Ishikawa (cell line): ENCODE measurements around the gene SURF6.

Source experiments
- CEBPB ChIP-seq: IDR thresholded peaks from 2 replicates; pipeline ENCODE4 v1.6.1; 2012
- CREB1 ChIP-seq: IDR thresholded peaks from 2 replicates; pipeline ENCODE4 v1.6.1; 2012; ENCODE audit warnings: low read depth
- EGR1 ChIP-seq: IDR thresholded peaks from 2 replicates; pipeline ENCODE4 v1.6.1; 2012
- EP300 ChIP-seq: IDR thresholded peaks from 2 replicates; pipeline ENCODE4 v1.6.1; 2012; ENCODE audit warnings: borderline replicate concordance
- FOXM1 ChIP-seq: IDR thresholded peaks from 2 replicates; pipeline ENCODE4 v1.6.1; 2012; ENCODE audit warnings: low read depth, borderline replicate concordance
- MAX ChIP-seq: IDR thresholded peaks from 2 replicates; pipeline ENCODE4 v1.6.1; 2012
- NFIC ChIP-seq: IDR thresholded peaks from 2 replicates; pipeline ENCODE4 v1.6.1; 2012
- RAD21 ChIP-seq: IDR thresholded peaks from 2 replicates; pipeline ENCODE4 v1.6.1; 2012; ENCODE audit warnings: low read depth
- REST ChIP-seq: IDR thresholded peaks from 2 replicates; pipeline ENCODE4 v1.6.1; 2012; ENCODE audit warnings: low read depth, mild to moderate bottlenecking
- TAF1 ChIP-seq: IDR thresholded peaks from 2 replicates; pipeline ENCODE4 v1.6.1; 2012; ENCODE audit warnings: low read depth, mild to moderate bottlenecking
- TCF12 ChIP-seq: IDR thresholded peaks from 2 replicates; pipeline ENCODE4 v1.6.1; 2012; ENCODE audit warnings: low read depth
- TEAD4 ChIP-seq: IDR thresholded peaks from 2 replicates; pipeline ENCODE4 v1.6.1; 2012
- USF1 ChIP-seq: IDR thresholded peaks from 2 replicates; pipeline ENCODE4 v1.6.1; 2012
- YY1 ChIP-seq: IDR thresholded peaks from 2 replicates; pipeline ENCODE4 v1.6.1; 2012; ENCODE audit warnings: low read depth
- ZBTB7A ChIP-seq: IDR thresholded peaks from 2 replicates; pipeline ENCODE4 v1.6.1; 2012; ENCODE audit warnings: low read depth

The SURF6 gene

GRCh38 chr9:133323211-133323610, 12.8 kb downstream of the SURF6 start:
- TF ChIP-seq TEAD4 = no peak

GRCh38 chr9:133322701-133323100, 13.3 kb downstream of the SURF6 start:
- TF ChIP-seq EGR1 (no peak), CREB1 (no peak), REST (no peak), MAX (no peak), TAF1 (no peak), CEBPB (no peak), RAD21 (no peak), EP300 (no peak), YY1 (no peak), ZBTB7A (no peak), TCF12 (no peak), TEAD4 (no peak), FOXM1 (no peak), USF1 (no peak), NFIC (no peak)

- no peak for TF ChIP-seq CEBPB
These were observed 14.5 kb downstream of the SURF6 start for GRCh38 chr9:133321411-133321935.

GRCh38 chr9:133320421-133320881, 15.5 kb downstream of the SURF6 start:
- TF ChIP-seq TEAD4 (no peak), REST (no peak), NFIC (no peak), EGR1 (no peak), ZBTB7A (no peak), RAD21 (no peak), YY1 (no peak), CEBPB (no peak), MAX (no peak), CREB1 (no peak), TAF1 (no peak), TCF12 (no peak), EP300 (no peak), FOXM1 (no peak)

- TF ChIP-seq REST = no peak
- TF ChIP-seq CREB1 = no peak
- TF ChIP-seq EGR1 = no peak
- TF ChIP-seq TAF1 = no peak
- TF ChIP-seq YY1 = no peak
- TF ChIP-seq EP300 = no peak
- no peak for TF ChIP-seq NFIC
- no peak for TF ChIP-seq FOXM1
- TF ChIP-seq MAX = no peak
- no peak for TF ChIP-seq TEAD4
- TF ChIP-seq TCF12 = no peak
- no peak for TF ChIP-seq USF1
- no peak for TF ChIP-seq RAD21
- no peak for TF ChIP-seq CEBPB
- no peak for TF ChIP-seq ZBTB7A
These were observed 20.0 kb downstream of the SURF6 start for GRCh38 chr9:133315997-133316396.
